GM12878 (cell line): Measurements from ENCODE around the gene OSGIN1. TPM values are rescaled to one million over a fixed set of nuclear protein-coding genes. Genes with fewer than 3 reads are reported as not detected.

Source experiments
- ATAC-seq: fragments of 200-7000 bp; cut with Tn5 transposase; 3 replicates; pipeline ENCODE4 v1.9.1; 2020; ENCODE audit warnings: mild to moderate bottlenecking, moderate library complexity
- BruUV-seq: library from RNA; stranded (reverse); fragments of 400-500 nt; replicated peaks from 2 replicates; lab custom pipeline; 2021; lab: Mats Ljungman, UMichigan
- CTCF ChIA-PET: fragments of 300-600 bp; sonication (Branson Sonifier 250); formaldehyde crosslinking; extraction: SDS; loops from one replicate; lab custom pipeline; 2021; ENCODE audit warnings: inconsistent platforms; lab: Yijun Ruan, JAX
- POLR2A ChIA-PET: fragments of 350-600 bp; formaldehyde crosslinking; extraction: SDS; loops from one replicate; lab custom pipeline; 2021; ENCODE audit warnings: inconsistent platforms; lab: Charles Lee
- RAD21 ChIA-PET: fragments of 300-600 bp; sonication (Branson Sonifier 250); formaldehyde crosslinking; loops from one replicate; lab custom pipeline; 2023; ENCODE audit warnings: antibody characterized with exemption; ENCODE audit not compliant: unreplicated experiment; lab: Charles Lee
- SMC1A ChIA-PET: fragments of 300-600 bp; sonication (Branson Sonifier 250); formaldehyde crosslinking; loops from one replicate; lab custom pipeline; 2023; ENCODE audit not compliant: unreplicated experiment, uncharacterized antibody; lab: Charles Lee
- DNase-seq: peaks from one replicate; pipeline ENCODE4 v3.0.0-alpha.2; 2011; ENCODE audit warnings: low read depth, low spot score
- FAIRE-seq: peaks from 3 replicates; lab custom pipeline; 2011; peaks lifted over from hg19 to GRCh38; lab: Jason Lieb, UNC
- H2AFZ ChIP-seq: 2 replicates; pipeline ENCODE4 v1.6.0; 2011; ENCODE audit warnings: low read depth, low read length, control low read depth; ENCODE audit not compliant: control insufficient read depth
- H3K27ac ChIP-seq: 2 replicates; pipeline ENCODE4 v1.5.1; 2011; ENCODE audit warnings: control low read depth; ENCODE audit not compliant: control insufficient read depth, insufficient read depth
- H3K27me3 ChIP-seq, 2 experiments: replicated peaks in 1 of 2; 2 replicates each; pipeline versions ENCODE4 v1.6.0 to v1.6.1; 2011; ENCODE audit warnings: low read length in 1 of 2; ENCODE audit not compliant: control insufficient read depth in 2 of 2, insufficient read depth in 2 of 2
- H3K36me3 ChIP-seq, 2 experiments: 2 replicates each; pipeline ENCODE4 v1.5.1; 2011; ENCODE audit warnings: low read length in 1 of 2; ENCODE audit not compliant: control insufficient read depth in 2 of 2, insufficient read depth in 2 of 2
- H3K4me1 ChIP-seq: 2 replicates; pipeline ENCODE4 v1.6.1; 2011; ENCODE audit warnings: mild to moderate bottlenecking, low read length, moderate library complexity, mixed read lengths; ENCODE audit not compliant: control insufficient read depth, insufficient read depth
- H3K4me2 ChIP-seq: 2 replicates; pipeline ENCODE4 v1.6.0; 2011; ENCODE audit warnings: control low read depth; ENCODE audit not compliant: control insufficient read depth, insufficient read depth
- H3K4me3 ChIP-seq: fragments of 200-600 bp; sonication (generic); 2 replicates; pipeline ENCODE4 v1.5.1; 2016
- H3K79me2 ChIP-seq: 2 replicates; pipeline ENCODE4 v1.6.0; 2011; ENCODE audit warnings: low read length; ENCODE audit not compliant: control insufficient read depth, insufficient read depth
- H3K9ac ChIP-seq: 2 replicates; pipeline ENCODE4 v1.8.0; 2011; ENCODE audit warnings: low read length, control low read depth, mixed read lengths; ENCODE audit not compliant: control insufficient read depth, insufficient read depth
- H3K9me3 ChIP-seq: replicated peaks from 3 replicates; pipeline ENCODE4 v1.5.1; 2011; ENCODE audit warnings: mild to moderate bottlenecking, low read length; ENCODE audit not compliant: control insufficient read depth, insufficient read depth
- H4K20me1 ChIP-seq: 2 replicates; pipeline ENCODE4 v1.6.0; 2011; ENCODE audit not compliant: control insufficient read depth, insufficient read depth
- ASH2L ChIP-seq: fragments of 300-600, 200-600 bp; sonication (generic); IDR thresholded peaks from 2 replicates; pipeline ENCODE4 v1.6.1; 2017; ENCODE audit warnings: low read depth, mild to moderate bottlenecking, borderline replicate concordance
- ATF7 ChIP-seq: fragments of 450-650 bp; IDR thresholded peaks from 2 replicates; pipeline ENCODE4 v1.6.1; 2016; ENCODE audit warnings: low read depth, mild to moderate bottlenecking
- BRCA1 ChIP-seq: IDR thresholded peaks from 2 replicates; pipeline ENCODE4 v1.6.1; 2011; ENCODE audit warnings: low read depth, low read length, improper control_type of control experiment
- EED ChIP-seq: sonication (generic); IDR thresholded peaks from 2 replicates; pipeline ENCODE4 v1.6.1; 2016; ENCODE audit warnings: antibody characterized with exemption, low read depth
- EGR1 ChIP-seq, 2 experiments: IDR thresholded peaks; 1 replicate in 1 of 2; 2 replicates in 1 of 2; pipeline ENCODE4 v1.6.1; 2011 to 2012; ENCODE audit warnings: low read depth in 2 of 2, low read length in 2 of 2, borderline replicate concordance in 1 of 2, mild to moderate bottlenecking in 1 of 2, moderate library complexity in 1 of 2
- ESRRA ChIP-seq: IDR thresholded peaks from 2 replicates; pipeline ENCODE4 v1.6.1; 2012; ENCODE audit warnings: mild to moderate bottlenecking, low read length, improper control_type of control experiment
- MLLT1 ChIP-seq: fragments of 450-650 bp; IDR thresholded peaks from 2 replicates; pipeline ENCODE4 v1.6.1; 2016; ENCODE audit warnings: mild to moderate bottlenecking
- MTA3 ChIP-seq: IDR thresholded peaks from 2 replicates; pipeline ENCODE4 v1.6.1; 2012; ENCODE audit warnings: low read length, inconsistent platforms, borderline replicate concordance
- MYC ChIP-seq: IDR thresholded peaks from 2 replicates; pipeline ENCODE4 v1.6.1; 2011; ENCODE audit warnings: mild to moderate bottlenecking, low read length, moderate library complexity, inconsistent platforms; ENCODE audit not compliant: insufficient read depth, insufficient replicate concordance, insufficient read length, severe bottlenecking
- NFYA ChIP-seq: IDR thresholded peaks from 2 replicates; pipeline ENCODE4 v1.6.1; 2011; ENCODE audit warnings: low read depth, mild to moderate bottlenecking, low read length, improper control_type of control experiment, borderline replicate concordance
- NR2C1 ChIP-seq: fragments of 450-650 bp; IDR thresholded peaks from 2 replicates; pipeline ENCODE4 v1.6.1; 2017; ENCODE audit warnings: antibody characterized with exemption, mild to moderate bottlenecking, moderate library complexity
- POLR2AphosphoS5 ChIP-seq: IDR thresholded peaks from 2 replicates; pipeline ENCODE4 v1.6.1; 2011; ENCODE audit warnings: mild to moderate bottlenecking, low read length, inconsistent platforms
- RB1 ChIP-seq: fragments of 450-650 bp; formaldehyde crosslinking; IDR thresholded peaks from 2 replicates; pipeline ENCODE4 v1.6.1; 2017; ENCODE audit warnings: mild to moderate bottlenecking, borderline replicate concordance
- SKIL ChIP-seq: fragments of 450-650 bp; IDR thresholded peaks from 2 replicates; pipeline ENCODE4 v1.6.1; 2017; ENCODE audit warnings: mild to moderate bottlenecking, low read depth, inconsistent platforms; ENCODE audit not compliant: poor library complexity, severe bottlenecking
- SMAD1 ChIP-seq: fragments of 450-650 bp; IDR thresholded peaks from 2 replicates; pipeline ENCODE4 v1.6.1; 2018; ENCODE audit warnings: mild to moderate bottlenecking, low read depth; ENCODE audit not compliant: partially characterized antibody
- ZBED1 ChIP-seq: IDR thresholded peaks from 2 replicates; pipeline ENCODE4 v1.6.1; 2016; ENCODE audit warnings: borderline replicate concordance
- ZNF24 ChIP-seq: fragments of 450-650 bp; IDR thresholded peaks from 2 replicates; pipeline ENCODE4 v1.6.1; 2017; ENCODE audit warnings: antibody characterized with exemption, mild to moderate bottlenecking
- ZSCAN29 ChIP-seq: fragments of 450-650 bp; IDR thresholded peaks from 2 replicates; pipeline ENCODE4 v1.6.1; 2017; ENCODE audit warnings: mild to moderate bottlenecking, moderate library complexity
- WGBS: methylation state at CpG from one replicate; pipeline ENCODE4 v1.1.6; 2016; ENCODE audit warnings: low lambda C conversion rate; ENCODE audit not compliant: insufficient replicate concordance, insufficient coverage; ENCODE audit errors: missing lambda C conversion rate; 5-methylcytosine and 5-hydroxymethylcytosine counted together
- in situ Hi-C: fragments of 300-500 bp; cut with MboI; formaldehyde crosslinking; loops from 9 replicates; pipeline ENCODE4 v1.14.3; 2018; ENCODE audit warnings: mixed read lengths
- intact Hi-C: fragments of 100-400 bp; cut with micrococcal nuclease; formaldehyde crosslinking; loops from one replicate; pipeline ENCODE4 v1.14.2; 2022; ENCODE audit not compliant: unreplicated experiment
- polyA plus RNA-seq, 11 experiments: library from polyadenylated mRNA; depleted of rRNA in 4 of 11; unstranded in 6 of 11; stranded (reverse) in 5 of 11; fragments of >200 nt; fragmentation: Nextera tagmentation in 4 of 11; fragmentation: Illumina TruSeq in 1 of 11; extraction: Ambion mirVana in 4 of 11; extraction: Trizol in 1 of 11; gene quantifications; 1 replicate in 1 of 11; 2 replicates in 10 of 11; pipeline versions ENCODE4 v1.2.1 to v1.2.3, GENCODE V29; 2011 to 2016; ENCODE audit warnings: inconsistent platforms in 2 of 11, missing spikeins in 2 of 11, low read depth in 1 of 11
- total RNA-seq, 4 experiments: library from RNA; depleted of rRNA in 3 of 4; stranded (reverse); fragments of >200 nt in 3 of 4; fragmentation: Illumina TruSeq in 1 of 4; extraction: Trizol in 1 of 4; gene quantifications; 2 replicates each; pipeline versions ENCODE4 v1.2.1 to v1.2.3, GENCODE V29; 2013 to 2021
- TF ChIP-seq, protein P1 (sequence below): fragments of 450-650 bp; IDR thresholded peaks from 2 replicates; pipeline ENCODE4 v1.6.1; 2016; ENCODE audit warnings: mild to moderate bottlenecking

OSGIN1 gene
- total and polyA plus RNA-seq, 10 of the 15 experiments (the other 5 are each of a cell fraction or from before 2014, with no cell fraction given) = 0.06 to 0.18 (median 0.13) TPM; not detected in 5

DNA sequence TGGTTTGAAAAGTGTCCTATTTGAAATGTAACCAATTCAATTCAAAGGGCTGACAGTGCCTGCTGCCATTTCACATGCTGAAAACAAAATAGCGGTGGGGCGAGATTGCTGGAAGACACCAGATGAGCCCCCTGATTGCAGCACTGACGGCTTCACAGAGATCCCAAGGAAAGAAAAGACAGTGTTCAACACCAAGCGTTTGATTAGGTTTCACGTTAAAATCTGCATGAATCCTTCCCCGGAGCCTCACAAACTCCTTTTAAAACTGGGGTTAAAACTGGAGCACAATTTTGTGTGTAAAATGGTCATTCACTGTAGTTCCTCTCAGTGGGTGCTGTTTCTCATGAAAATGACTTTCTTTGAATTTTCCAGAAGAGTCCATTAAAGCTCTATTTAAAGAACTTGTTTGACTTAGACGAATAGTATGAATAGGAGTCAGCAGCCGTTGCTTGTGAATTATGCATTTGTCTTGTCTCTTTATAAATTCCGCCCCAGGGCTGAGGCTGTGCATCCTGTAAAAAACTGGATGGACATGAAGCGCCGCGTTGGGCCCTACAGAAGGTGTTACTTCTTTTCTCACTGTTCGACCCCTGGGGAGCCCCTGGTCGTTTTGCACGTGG lies 45.3 kb upstream of the OSGIN1 start (continued):
- TF ChIP-seq ATF7 = no peak
- TF ChIP-seq NR2C1 = no peak
- TF ChIP-seq, all 136 proteins: peak for 0

- TF ChIP-seq ZBED1 = no peak
- TF ChIP-seq POLR2AphosphoS5 = no peak
- TF ChIP-seq ASH2L = no peak
- no peak for TF ChIP-seq ZNF24
- no peak for TF ChIP-seq BRCA1
- TF ChIP-seq MLLT1 = no peak
- TF ChIP-seq MYC = no peak
- TF ChIP-seq SKIL = no peak
- TF ChIP-seq MTA3 = no peak
- no peak for TF ChIP-seq ATF7
- no peak for TF ChIP-seq NFYA
- TF ChIP-seq ZSCAN29 = no peak
- no peak for TF ChIP-seq RB1
- TF ChIP-seq ESRRA = no peak
- TF ChIP-seq EED = no peak
- TF ChIP-seq, protein P1, sequence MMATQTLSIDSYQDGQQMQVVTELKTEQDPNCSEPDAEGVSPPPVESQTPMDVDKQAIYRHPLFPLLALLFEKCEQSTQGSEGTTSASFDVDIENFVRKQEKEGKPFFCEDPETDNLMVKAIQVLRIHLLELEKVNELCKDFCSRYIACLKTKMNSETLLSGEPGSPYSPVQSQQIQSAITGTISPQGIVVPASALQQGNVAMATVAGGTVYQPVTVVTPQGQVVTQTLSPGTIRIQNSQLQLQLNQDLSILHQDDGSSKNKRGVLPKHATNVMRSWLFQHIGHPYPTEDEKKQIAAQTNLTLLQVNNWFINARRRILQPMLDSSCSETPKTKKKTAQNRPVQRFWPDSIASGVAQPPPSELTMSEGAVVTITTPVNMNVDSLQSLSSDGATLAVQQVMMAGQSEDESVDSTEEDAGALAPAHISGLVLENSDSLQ = no peak
- no peak for TF ChIP-seq SMAD1
- no peak for TF ChIP-seq EGR1 (IDR thresholded peaks at IDR 0.05; ENCODE audit: borderline replicate concordance in 1 of 2, low read depth in 2 of 2, low read length in 2 of 2)
- H3K9me3 ChIP-seq = no peaks in the 10 kb centered on the region
- ChIA-PET CTCF (no interaction called here), SMC1A (no interaction called here), RAD21 (no interaction called here), POLR2A (no interaction called here)
- H4K20me1 ChIP-seq = no peaks in the 10 kb centered on the region
- H3K4me2 ChIP-seq = no peak overlapping the region
- no peak overlapping the region for H2AFZ ChIP-seq
- 70% methylated on average over 2 of the region's 2 CpGs for WGBS
- H3K9ac ChIP-seq = no peak overlapping the region
- no peak overlapping the region for H3K27ac ChIP-seq
- BruUV-seq = no TSS peak
- H3K27me3 ChIP-seq = no peaks in the 10 kb centered on the region
- no peak for ATAC-seq
- in situ Hi-C loops (no loop called here), intact Hi-C loops (no loop called here)
- DNase-seq = no peak
- no peaks in the 10 kb centered on the region for H3K79me2 ChIP-seq
- no peak overlapping the region for H3K4me3 ChIP-seq
- H3K4me1 ChIP-seq = no peaks in the 10 kb centered on the region
- peaks cover 0 to 20% of the 10 kb centered on the region in 2 experiments; a peak in 1 of 4 replicates for H3K36me3 ChIP-seq
- no peak for FAIRE-seq
Measured at GRCh38 chr16:83908798-83909197, 44.2 kb upstream of the OSGIN1 start.
